ENCODE measurements around the gene ERICH4.
"Not testable (repeated sequence)": the region's sequence is repeated elsewhere in the genome, so short reads cannot be mapped to it uniquely, and the experiment has no call there.

Gene ERICH4

DNA sequence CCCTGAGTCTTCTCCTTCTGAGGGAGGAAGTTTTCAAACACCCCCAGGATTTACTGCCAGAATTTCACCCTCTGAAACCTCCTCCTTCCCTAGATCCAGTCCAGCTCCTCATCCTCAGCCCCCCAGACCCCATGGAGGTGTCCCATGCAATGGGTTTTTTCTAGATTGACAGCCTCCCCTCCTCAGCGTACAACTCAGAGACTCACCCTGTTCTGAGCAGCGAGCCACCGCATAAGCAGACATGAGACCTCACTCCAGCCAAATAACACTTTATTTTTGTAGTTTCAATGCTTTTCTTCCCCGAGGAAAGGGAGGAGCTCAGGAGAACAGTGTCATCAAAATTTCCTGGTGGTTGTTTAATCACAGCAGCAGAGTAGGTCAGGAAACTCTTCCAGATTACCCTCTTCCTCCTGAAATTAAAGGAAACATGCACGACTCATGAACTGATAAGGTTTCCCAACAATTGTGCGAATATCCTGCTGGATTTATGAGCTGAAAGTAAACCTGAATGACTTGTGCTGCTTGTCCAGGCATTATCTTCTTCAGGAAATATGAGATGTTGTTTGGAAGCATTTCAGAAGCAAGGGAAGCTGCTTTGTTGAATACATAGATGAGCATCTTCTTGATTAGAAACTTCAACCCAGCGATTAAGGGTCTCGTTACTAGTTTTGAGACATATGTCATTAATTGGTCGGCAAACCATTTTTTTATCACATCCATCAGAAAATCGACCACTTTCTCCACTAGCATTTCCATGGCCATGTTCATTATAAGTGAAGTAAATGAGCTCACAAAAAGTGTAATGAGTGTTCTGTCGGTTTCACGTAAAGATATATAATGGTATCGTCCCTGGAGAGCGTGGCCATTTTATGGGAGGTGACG, 36.2 kb downstream of the ERICH4 start:
- DNase-seq (ENCODE audit: low read depth): peak; percentile 3

DNA sequence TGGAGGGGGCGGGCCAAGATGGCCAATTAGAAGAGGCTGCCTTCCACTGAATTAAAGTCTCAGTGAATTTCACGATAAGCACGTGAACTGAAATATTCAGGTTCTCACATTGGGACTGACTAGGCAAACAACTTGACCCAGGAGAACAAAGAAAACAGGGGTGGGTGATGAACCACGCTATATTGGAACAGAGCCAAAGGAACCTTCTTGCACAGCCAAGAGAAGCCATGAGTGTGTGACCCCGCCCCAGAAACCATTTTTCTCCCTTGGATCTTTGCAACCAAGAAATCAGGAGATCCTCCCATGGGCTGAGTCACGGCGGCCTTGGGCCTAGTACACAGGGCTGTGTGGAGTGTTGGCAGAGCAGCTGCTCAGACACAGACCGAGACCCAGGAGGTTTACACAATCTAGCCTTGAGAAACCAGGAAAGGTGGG, 36.8 kb downstream of the ERICH4 start:
- DNase-seq (ENCODE audit: low read depth): peak; percentile 25

DNA sequence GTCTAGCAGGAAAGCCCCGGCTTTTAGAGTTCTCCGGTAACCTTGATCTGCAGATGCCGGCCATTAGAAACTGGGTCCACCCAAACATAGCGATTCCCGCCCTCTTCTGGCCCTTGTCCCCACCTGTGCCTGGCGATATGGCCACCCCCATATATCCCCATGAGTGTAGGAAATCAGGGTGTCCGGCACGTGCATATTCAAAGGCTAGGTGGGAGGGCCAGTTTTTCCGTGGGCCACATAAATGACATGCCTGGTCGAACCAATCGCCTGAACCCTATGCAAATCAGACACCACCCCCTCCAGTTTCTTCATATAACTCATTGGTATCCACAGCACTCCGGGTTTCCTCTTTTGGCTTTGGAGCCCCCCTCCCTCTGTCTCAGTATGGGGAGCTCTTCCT, 37.4 kb downstream of the ERICH4 start:
- no peak for DNase-seq (ENCODE audit: low read depth)

DNA sequence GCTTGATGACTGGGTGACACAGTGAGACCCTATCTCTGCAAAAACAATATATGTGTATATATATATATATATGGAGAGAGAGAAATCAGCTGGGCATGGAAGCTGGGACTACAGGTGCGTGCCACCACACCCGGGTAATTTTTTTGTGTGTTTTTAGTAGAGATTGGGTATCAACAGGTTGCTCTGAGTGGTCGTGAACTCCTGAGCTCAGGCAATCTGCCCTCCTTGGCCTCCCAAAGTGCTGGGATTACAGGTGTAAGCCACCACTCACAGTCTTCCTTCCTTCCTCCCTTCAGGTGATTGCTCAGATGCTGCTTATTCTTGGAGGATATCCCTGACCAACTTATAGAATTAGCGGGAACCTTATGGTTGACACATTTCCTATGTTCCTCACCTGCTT, 41.9 kb downstream of the ERICH4 start:
- DNase-seq (ENCODE audit: low read depth): no peak

DNA sequence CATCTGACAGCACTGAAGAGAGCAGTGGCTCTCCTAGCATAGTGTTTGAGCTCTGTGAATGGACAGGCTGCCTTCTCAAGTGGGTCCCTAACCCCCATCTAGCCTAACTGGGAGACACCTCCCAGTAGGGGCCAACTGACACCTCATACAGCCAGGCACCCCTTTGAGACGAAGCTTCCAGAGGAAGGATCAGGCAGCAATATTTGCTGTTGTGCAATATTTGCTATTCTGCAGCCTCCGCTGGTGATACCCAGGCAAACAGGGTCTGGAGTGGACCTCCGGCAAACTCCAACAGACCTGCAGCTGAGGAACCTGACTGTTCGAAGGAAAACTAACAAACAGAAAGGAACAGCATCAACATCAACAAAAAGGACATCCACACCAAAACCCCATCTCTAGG, 44.0 kb downstream of the ERICH4 start:
- not testable (repeated sequence) for DNase-seq (ENCODE audit: low read depth)

DNA sequence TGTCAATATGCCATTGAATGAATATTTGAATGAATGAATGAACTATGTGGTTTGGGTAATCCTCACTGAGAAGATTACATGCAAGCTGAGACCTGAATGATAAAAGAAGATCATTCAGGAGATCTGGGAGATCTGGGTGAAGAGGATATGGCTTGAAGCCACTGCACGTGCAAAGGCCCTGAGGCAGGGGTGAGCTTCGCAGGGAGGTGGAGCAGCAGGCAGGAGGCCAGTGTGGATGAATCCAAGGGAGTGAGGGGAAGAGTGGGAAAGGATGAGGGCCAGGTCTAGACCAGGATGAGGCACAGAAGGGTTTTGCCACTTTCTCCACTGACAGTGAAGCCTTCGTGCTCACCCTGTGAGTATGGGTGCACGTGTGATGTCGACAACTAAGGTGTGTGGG, 49.9 kb downstream of the ERICH4 start:
- no peak for DNase-seq (ENCODE audit: low read depth)
